Measurements from ENCODE around the gene MICU2.

DNA sequence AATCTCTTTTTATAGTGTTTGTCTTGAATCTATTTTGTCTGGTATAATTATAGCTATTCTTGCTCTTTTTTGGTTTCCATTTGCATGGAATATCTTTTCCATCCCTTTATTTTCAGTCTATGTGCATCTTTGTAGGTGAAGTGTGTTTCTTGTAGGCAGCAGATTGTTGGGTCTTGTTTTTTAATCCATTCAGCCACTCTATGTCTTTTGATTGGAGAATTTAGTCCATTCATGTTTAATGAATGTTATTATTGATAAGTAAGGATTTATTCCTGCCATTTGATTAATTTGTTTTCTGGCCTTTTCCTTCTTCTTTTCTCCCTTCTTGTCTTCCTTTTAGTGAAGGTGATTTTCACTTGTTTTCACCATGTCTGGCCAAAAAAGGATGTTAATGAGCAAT is 133.2 kb downstream of the MICU2 start:
- TF ChIP-seq POLR2A (IDR thresholded peaks at IDR 0.05) (no peak), POLR2AphosphoS5 (IDR thresholded peaks at IDR 0.05) (no peak)
- TF ChIP-seq, protein P1, sequence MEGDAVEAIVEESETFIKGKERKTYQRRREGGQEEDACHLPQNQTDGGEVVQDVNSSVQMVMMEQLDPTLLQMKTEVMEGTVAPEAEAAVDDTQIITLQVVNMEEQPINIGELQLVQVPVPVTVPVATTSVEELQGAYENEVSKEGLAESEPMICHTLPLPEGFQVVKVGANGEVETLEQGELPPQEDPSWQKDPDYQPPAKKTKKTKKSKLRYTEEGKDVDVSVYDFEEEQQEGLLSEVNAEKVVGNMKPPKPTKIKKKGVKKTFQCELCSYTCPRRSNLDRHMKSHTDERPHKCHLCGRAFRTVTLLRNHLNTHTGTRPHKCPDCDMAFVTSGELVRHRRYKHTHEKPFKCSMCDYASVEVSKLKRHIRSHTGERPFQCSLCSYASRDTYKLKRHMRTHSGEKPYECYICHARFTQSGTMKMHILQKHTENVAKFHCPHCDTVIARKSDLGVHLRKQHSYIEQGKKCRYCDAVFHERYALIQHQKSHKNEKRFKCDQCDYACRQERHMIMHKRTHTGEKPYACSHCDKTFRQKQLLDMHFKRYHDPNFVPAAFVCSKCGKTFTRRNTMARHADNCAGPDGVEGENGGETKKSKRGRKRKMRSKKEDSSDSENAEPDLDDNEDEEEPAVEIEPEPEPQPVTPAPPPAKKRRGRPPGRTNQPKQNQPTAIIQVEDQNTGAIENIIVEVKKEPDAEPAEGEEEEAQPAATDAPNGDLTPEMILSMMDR (IDR thresholded peaks at IDR 0.05), result no peak

Data from suprapubic skin (tissue), 4 donors.